H1 (cell line): Measurements from ENCODE around the gene BET1L. TPM values are rescaled to one million over a fixed set of nuclear protein-coding genes. Genes with fewer than 3 reads are reported as not detected.
"Not testable (repeated sequence)": the region's sequence is repeated elsewhere in the genome, so short reads cannot be mapped to it uniquely, and the experiment has no call there.

Source experiments
- CTCF ChIA-PET: fragments of 300-600 bp; sonication (Branson Sonifier 250); formaldehyde crosslinking; loops from one replicate; lab custom pipeline; 2021; ENCODE audit not compliant: partially characterized antibody; lab: Charles Lee
- POLR2A ChIA-PET: fragments of 300-600 bp; sonication (Branson Sonifier 250); formaldehyde crosslinking; loops from one replicate; lab custom pipeline; 2021; ENCODE audit warnings: inconsistent platforms; ENCODE audit not compliant: partially characterized antibody; lab: Charles Lee
- DNase-seq, 2 experiments: peaks; one replicate each; pipeline versions ENCODE4 v3.0.0 to v3.0.0-alpha.2; 2010 to 2022; ENCODE audit warnings: low spot score in 2 of 2, low read depth in 1 of 2, mixed read lengths in 1 of 2
- FAIRE-seq: peaks from 2 replicates; lab custom pipeline; 2011; peaks lifted over from hg19 to GRCh38; lab: Jason Lieb, UNC
- H2AFZ ChIP-seq: 2 replicates; pipeline ENCODE4 v1.8.1; 2012; ENCODE audit warnings: low read length, inconsistent platforms
- H2AK5ac ChIP-seq: 2 replicates; pipeline ENCODE4 v1.6.1; 2013; ENCODE audit warnings: low read depth, low read length
- H2BK120ac ChIP-seq: replicated peaks from 2 replicates; pipeline ENCODE3; 2013; ENCODE audit warnings: low read depth, low read length, inconsistent platforms
- H2BK12ac ChIP-seq: 2 replicates; pipeline ENCODE4 v1.6.1; 2013; ENCODE audit warnings: low read depth, low read length
- H2BK15ac ChIP-seq: 2 replicates; pipeline ENCODE4 v1.6.1; 2013; ENCODE audit warnings: low read length
- H2BK20ac ChIP-seq: 2 replicates; pipeline ENCODE4 v1.6.1; 2013; ENCODE audit warnings: low read length
- H2BK5ac ChIP-seq: 2 replicates; pipeline ENCODE4 v1.6.1; 2013; ENCODE audit warnings: low read depth, low read length
- H3K14ac ChIP-seq: 2 replicates; pipeline ENCODE4 v1.6.1; 2013; ENCODE audit warnings: inconsistent platforms; ENCODE audit not compliant: insufficient read length
- H3K18ac ChIP-seq: 2 replicates; pipeline ENCODE4 v1.6.1; 2013; ENCODE audit warnings: low read length; ENCODE audit errors: extremely low read depth
- H3K23ac ChIP-seq: 2 replicates; pipeline ENCODE4 v1.6.1; 2013; ENCODE audit warnings: inconsistent platforms; ENCODE audit not compliant: insufficient read length
- H3K23me2 ChIP-seq: 2 replicates; pipeline ENCODE4 v1.6.1; 2013; ENCODE audit warnings: low read depth, low read length
- H3K27ac ChIP-seq: 2 replicates; pipeline ENCODE4 v1.6.1; 2011; ENCODE audit warnings: low read depth, low read length, inconsistent platforms
- H3K27me3 ChIP-seq, 4 experiments: replicated peaks in 1 of 4; 1 replicate in 1 of 4; 2 replicates in 3 of 4; pipeline versions ENCODE4 v1.6.1 to v1.8.1; 2011 to 2013; ENCODE audit warnings: low read length in 3 of 4, mild to moderate bottlenecking in 3 of 4, inconsistent platforms in 2 of 4, mixed read lengths in 2 of 4, moderate library complexity in 1 of 4; ENCODE audit not compliant: control insufficient read depth in 3 of 4, insufficient read depth in 3 of 4; ENCODE audit errors: extremely low read depth in 1 of 4
- H3K36me3 ChIP-seq, 4 experiments: 2 replicates each; pipeline versions ENCODE4 v1.6.1 to v1.8.1; 2011 to 2013; ENCODE audit warnings: mild to moderate bottlenecking in 4 of 4, low read length in 3 of 4, moderate library complexity in 2 of 4, control low read depth in 1 of 4, inconsistent platforms in 1 of 4; ENCODE audit not compliant: insufficient read depth in 4 of 4, control insufficient read depth in 2 of 4
- H3K4ac ChIP-seq: replicated peaks from 2 replicates; pipeline ENCODE3; 2013; ENCODE audit warnings: low read length, low read depth, mixed read lengths, inconsistent platforms; ENCODE audit not compliant: insufficient read length
- H3K4me1 ChIP-seq, 4 experiments: replicated peaks in 1 of 4; 1 replicate in 1 of 4; 2 replicates in 3 of 4; pipeline versions ENCODE4 v1.6.1 to v1.8.1; 2011 to 2013; ENCODE audit warnings: low read length in 3 of 4, inconsistent platforms in 2 of 4, mixed read lengths in 1 of 4; ENCODE audit not compliant: insufficient read depth in 4 of 4, control insufficient read depth in 3 of 4
- H3K4me2 ChIP-seq, 2 experiments: 2 replicates each; pipeline versions ENCODE4 v1.6.1 to v1.8.1; 2011 to 2013; ENCODE audit warnings: low read depth in 2 of 2, low read length in 2 of 2, control low read depth in 1 of 2, inconsistent platforms in 1 of 2, mild to moderate bottlenecking in 1 of 2; ENCODE audit not compliant: insufficient read depth in 1 of 2
- H3K4me3 ChIP-seq, 4 experiments: fragments of 200-600, 300-600 bp in 1 of 4; sonication (generic), shearing (Covaris generic), sonication (Bioruptor Twin) in 1 of 4; 2 replicates each; pipeline versions ENCODE4 v1.5.1 to v1.8.1; 2011 to 2016; ENCODE audit warnings: low read length in 4 of 4, low read depth in 3 of 4, control low read depth in 2 of 4, inconsistent platforms in 2 of 4, mild to moderate bottlenecking in 2 of 4, mixed read lengths in 1 of 4, moderate library complexity in 1 of 4; ENCODE audit not compliant: insufficient read depth in 2 of 4; ENCODE audit errors: extremely low read depth in 1 of 4
- H3K56ac ChIP-seq: replicated peaks from 2 replicates; pipeline ENCODE3; 2013; ENCODE audit warnings: low read depth, mild to moderate bottlenecking, mixed read lengths, low read length, inconsistent platforms; ENCODE audit not compliant: insufficient read length
- H3K79me1 ChIP-seq: 2 replicates; pipeline ENCODE4 v1.6.1; 2013; ENCODE audit warnings: low read depth, low read length, control low read depth
- H3K79me2 ChIP-seq, 2 experiments: 2 replicates each; pipeline versions ENCODE4 v1.6.1 to v1.8.1; 2012 to 2013; ENCODE audit warnings: low read length in 2 of 2, mild to moderate bottlenecking in 2 of 2, inconsistent platforms in 1 of 2; ENCODE audit not compliant: insufficient read depth in 2 of 2, control insufficient read depth in 1 of 2
- H3K9ac ChIP-seq, 4 experiments: replicated peaks in 1 of 4; 1 replicate in 1 of 4; 2 replicates in 3 of 4; pipeline versions ENCODE4 v1.6.1 to v1.8.1; 2011 to 2013; ENCODE audit warnings: low read depth in 3 of 4, low read length in 3 of 4, control low read depth in 2 of 4, mild to moderate bottlenecking in 2 of 4, moderate library complexity in 2 of 4, inconsistent platforms in 1 of 4; ENCODE audit errors: extremely low read depth in 1 of 4
- H3K9me3 ChIP-seq, 2 experiments: 2 replicates each; pipeline versions ENCODE4 v1.6.1 to v1.8.1; 2012 to 2013; ENCODE audit warnings: mild to moderate bottlenecking in 2 of 2, moderate library complexity in 2 of 2, control low read depth in 1 of 2, inconsistent platforms in 1 of 2, low read depth in 1 of 2, low read length in 1 of 2, mixed read lengths in 1 of 2; ENCODE audit not compliant: insufficient read depth in 2 of 2
- H4K20me1 ChIP-seq, 2 experiments: replicated peaks in 1 of 2; 2 replicates each; pipeline versions ENCODE3 to v1.8.1; 2011 to 2013; ENCODE audit warnings: inconsistent platforms in 2 of 2, low read length in 2 of 2, mild to moderate bottlenecking in 1 of 2; ENCODE audit not compliant: insufficient read depth in 2 of 2, control insufficient read depth in 1 of 2
- H4K5ac ChIP-seq: 2 replicates; pipeline ENCODE4 v1.6.1; 2013; ENCODE audit warnings: low read length, low read depth, mixed read lengths, inconsistent platforms; ENCODE audit not compliant: insufficient read length
- H4K8ac ChIP-seq: 2 replicates; pipeline ENCODE4 v1.8.0; 2013; ENCODE audit warnings: mild to moderate bottlenecking, moderate library complexity, low read length, inconsistent platforms; ENCODE audit not compliant: insufficient read depth; ENCODE audit errors: extremely low read depth
- H4K91ac ChIP-seq: replicated peaks from 2 replicates; pipeline ENCODE3; 2013; ENCODE audit warnings: low read length, mixed read lengths, inconsistent platforms; ENCODE audit not compliant: insufficient read length
- WGBS, 2 experiments: shearing (Covaris generic) in 1 of 2; methylation state at CpG; one replicate each; pipeline versions ENCODE4 v1.1.6 to v1.1.7; 2013 to 2015; ENCODE audit warnings: low lambda C conversion rate in 2 of 2, mixed read lengths in 2 of 2, inconsistent platforms in 1 of 2, low coverage in 1 of 2, missing lambda C conversion rate in 1 of 2; ENCODE audit not compliant: insufficient replicate concordance in 2 of 2, insufficient coverage in 1 of 2, insufficient read length in 1 of 2; ENCODE audit errors: extremely low coverage in 1 of 2, missing lambda C conversion rate in 1 of 2; 5-methylcytosine and 5-hydroxymethylcytosine counted together
- polyA plus RNA-seq, 7 experiments: library from polyadenylated mRNA; depleted of rRNA in 3 of 7; stranded (reverse) in 5 of 7; unstranded in 2 of 7; fragments of >200 nt in 5 of 7; fragments of 200-250 nt in 2 of 7; gene quantifications; 1 replicate in 5 of 7; 2 replicates in 1 of 7; 4 replicates in 1 of 7; pipeline versions ENCODE4 v1.2.1 to v1.2.3, GENCODE V29; 2011 to 2013; ENCODE audit warnings: missing spikeins in 2 of 7, mixed read lengths in 2 of 7
- total RNA-seq: library from RNA; stranded (reverse); fragmentation: NEBNext Ultra II Directional; extraction: Animal tissue kit (Norgen Biotek cat#: 25700); gene quantifications from 2 replicates; pipeline ENCODE4 v1.2.1, GENCODE V29; 2021
- TF ChIP-seq, protein P1 (sequence below), 3 experiments: IDR thresholded peaks; 1 replicate in 2 of 3; 2 replicates in 1 of 3; pipeline versions ENCODE4 v1.5.1 to v1.6.1; 2011; ENCODE audit warnings: low read length in 3 of 3, mild to moderate bottlenecking in 3 of 3, inconsistent platforms in 2 of 3, low read depth in 1 of 3, moderate library complexity in 1 of 3; ENCODE audit not compliant: insufficient read depth in 1 of 3; ENCODE audit errors: control extremely low read depth in 1 of 3

The BET1L gene
- total and polyA plus RNA-seq, 2 of the 8 experiments (the other 6 are each of a cell fraction or from before 2014, with no cell fraction given), result 40.2 to 61.9 TPM

DNA sequence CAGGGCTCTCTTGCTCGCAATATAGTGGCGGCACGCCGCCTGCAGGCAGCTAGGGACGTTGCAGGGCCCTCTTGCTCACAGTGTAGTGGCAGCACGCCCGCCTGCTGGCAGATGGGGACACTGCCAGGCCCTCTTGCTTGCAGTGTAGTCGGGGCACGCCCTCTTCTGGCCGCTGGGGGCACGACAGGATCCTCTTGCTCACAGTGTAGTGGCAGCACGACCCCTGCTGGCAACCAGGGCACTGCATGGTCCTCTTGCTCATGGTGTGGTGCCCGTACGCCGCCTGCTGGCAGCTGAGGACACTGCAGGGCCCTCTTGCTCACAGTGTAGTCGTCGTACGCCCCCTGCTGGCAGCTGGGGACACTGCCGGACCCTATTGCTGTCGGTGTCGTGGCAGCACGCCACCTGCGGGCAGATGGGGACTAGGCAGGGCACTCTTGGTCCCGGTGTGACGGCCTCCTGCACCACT, 17.3 kb downstream of the BET1L start:
- POLR2A ChIA-PET, H3K56ac ChIP-seq, H2BK15ac ChIP-seq, H3K4me3 ChIP-seq, H2AK5ac ChIP-seq, H2BK20ac ChIP-seq, H3K23ac ChIP-seq, H3K4me1 ChIP-seq, H2BK120ac ChIP-seq, H3K27me3 ChIP-seq, H3K18ac ChIP-seq, H2BK12ac ChIP-seq, H2AFZ ChIP-seq, H3K9ac ChIP-seq, H3K79me2 ChIP-seq, H4K20me1 ChIP-seq, DNase-seq, H3K23me2 ChIP-seq, H3K4ac ChIP-seq, H4K91ac ChIP-seq, FAIRE-seq, H3K36me3 ChIP-seq, H4K5ac ChIP-seq, H3K27ac ChIP-seq, CTCF ChIA-PET, H3K4me2 ChIP-seq, H4K8ac ChIP-seq, H2BK5ac ChIP-seq, H3K79me1 ChIP-seq, H3K14ac ChIP-seq: not testable (repeated sequence)
- 91% methylated on average over 6 of the region's 25 CpGs; no CpG with 5 or more reads in 1 of the 2 experiments for WGBS, 2 experiments
- H3K9me3 ChIP-seq, result peaks cover 9 to 15% of the 10 kb centered on the region in 2 experiments
- TF ChIP-seq, protein P1, sequence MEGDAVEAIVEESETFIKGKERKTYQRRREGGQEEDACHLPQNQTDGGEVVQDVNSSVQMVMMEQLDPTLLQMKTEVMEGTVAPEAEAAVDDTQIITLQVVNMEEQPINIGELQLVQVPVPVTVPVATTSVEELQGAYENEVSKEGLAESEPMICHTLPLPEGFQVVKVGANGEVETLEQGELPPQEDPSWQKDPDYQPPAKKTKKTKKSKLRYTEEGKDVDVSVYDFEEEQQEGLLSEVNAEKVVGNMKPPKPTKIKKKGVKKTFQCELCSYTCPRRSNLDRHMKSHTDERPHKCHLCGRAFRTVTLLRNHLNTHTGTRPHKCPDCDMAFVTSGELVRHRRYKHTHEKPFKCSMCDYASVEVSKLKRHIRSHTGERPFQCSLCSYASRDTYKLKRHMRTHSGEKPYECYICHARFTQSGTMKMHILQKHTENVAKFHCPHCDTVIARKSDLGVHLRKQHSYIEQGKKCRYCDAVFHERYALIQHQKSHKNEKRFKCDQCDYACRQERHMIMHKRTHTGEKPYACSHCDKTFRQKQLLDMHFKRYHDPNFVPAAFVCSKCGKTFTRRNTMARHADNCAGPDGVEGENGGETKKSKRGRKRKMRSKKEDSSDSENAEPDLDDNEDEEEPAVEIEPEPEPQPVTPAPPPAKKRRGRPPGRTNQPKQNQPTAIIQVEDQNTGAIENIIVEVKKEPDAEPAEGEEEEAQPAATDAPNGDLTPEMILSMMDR (IDR thresholded peaks at IDR 0.05; ENCODE audit: control extremely low read depth in 1 of 3, insufficient read depth in 1 of 3, low read depth in 1 of 3, low read length in 3 of 3), result peak; percentile 4 to 29 (median 8); a peak in 3 of 4 replicates
